Adrenal gland (tissue), 5 donors: Measurements from ENCODE around the gene ZNF91.

ENCODE experiments used
- POLR2A ChIP-seq, 2 donors: fragments of 450-650 bp; IDR thresholded peaks; one replicate each; pipeline ENCODE4 v1.6.1; 2017; ENCODE audit warnings: antibody characterized with exemption in 2 of 2, mild to moderate bottlenecking in 2 of 2, moderate library complexity in 1 of 2
- TF ChIP-seq, protein P1 (sequence below), 6 experiments: fragments of 450-650 bp in 4 of 6; fragments of 200-600 bp in 2 of 6; sonication (generic) in 1 of 6; IDR thresholded peaks; 1 replicate in 5 of 6; 2 replicates in 1 of 6; pipeline versions ENCODE4 v1.5.1 to v1.8.0; 2016 to 2021; ENCODE audit warnings: antibody characterized with exemption in 6 of 6, mild to moderate bottlenecking in 2 of 6, moderate library complexity in 1 of 6
- donor health status: DM: no; HTN: no; CAD: no.

DNA sequence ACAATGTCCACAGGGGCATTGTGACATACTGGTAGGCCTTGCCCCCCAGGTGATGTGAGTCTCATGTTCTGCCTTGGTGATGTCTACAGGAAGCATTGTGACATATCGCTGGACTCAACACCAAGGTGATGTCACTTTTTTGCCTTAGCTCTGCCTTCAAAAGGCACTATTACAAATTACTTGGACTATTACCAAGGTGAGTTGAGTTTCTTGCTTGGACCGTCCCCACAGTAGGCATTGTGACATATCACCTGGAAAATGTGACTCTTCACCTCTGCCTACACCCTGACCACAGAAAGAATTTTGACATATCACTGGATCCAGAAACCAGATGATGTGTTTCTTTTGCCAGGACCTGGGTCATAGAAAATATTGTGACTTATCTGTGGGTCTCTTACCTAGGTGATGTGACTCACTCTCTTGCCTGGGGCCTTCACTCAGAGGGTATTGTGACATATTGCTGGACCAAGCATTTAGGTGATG lies 84.5 kb downstream of the ZNF91 start:
- TF ChIP-seq, protein P1, sequence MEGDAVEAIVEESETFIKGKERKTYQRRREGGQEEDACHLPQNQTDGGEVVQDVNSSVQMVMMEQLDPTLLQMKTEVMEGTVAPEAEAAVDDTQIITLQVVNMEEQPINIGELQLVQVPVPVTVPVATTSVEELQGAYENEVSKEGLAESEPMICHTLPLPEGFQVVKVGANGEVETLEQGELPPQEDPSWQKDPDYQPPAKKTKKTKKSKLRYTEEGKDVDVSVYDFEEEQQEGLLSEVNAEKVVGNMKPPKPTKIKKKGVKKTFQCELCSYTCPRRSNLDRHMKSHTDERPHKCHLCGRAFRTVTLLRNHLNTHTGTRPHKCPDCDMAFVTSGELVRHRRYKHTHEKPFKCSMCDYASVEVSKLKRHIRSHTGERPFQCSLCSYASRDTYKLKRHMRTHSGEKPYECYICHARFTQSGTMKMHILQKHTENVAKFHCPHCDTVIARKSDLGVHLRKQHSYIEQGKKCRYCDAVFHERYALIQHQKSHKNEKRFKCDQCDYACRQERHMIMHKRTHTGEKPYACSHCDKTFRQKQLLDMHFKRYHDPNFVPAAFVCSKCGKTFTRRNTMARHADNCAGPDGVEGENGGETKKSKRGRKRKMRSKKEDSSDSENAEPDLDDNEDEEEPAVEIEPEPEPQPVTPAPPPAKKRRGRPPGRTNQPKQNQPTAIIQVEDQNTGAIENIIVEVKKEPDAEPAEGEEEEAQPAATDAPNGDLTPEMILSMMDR (IDR thresholded peaks at IDR 0.05): no peak
- TF ChIP-seq POLR2A (IDR thresholded peaks at IDR 0.05): no peak
